Thyroid gland (tissue), 4 donors: ENCODE data around the gene ZNF346. TPM values are rescaled to one million over a fixed set of nuclear protein-coding genes. Genes with fewer than 3 reads are reported as not detected.

Source experiments
- DNase-seq, 2 donors: peaks; one replicate each; pipeline ENCODE4 v3.0.0-alpha.2; 2019
- H3K27ac ChIP-seq, 3 donors: fragments of 200-600 bp; sonication (generic); 1 replicate in 2 of 3; 2 replicates in 1 of 3; pipeline ENCODE4 v1.5.1; 2016 to 2019; ENCODE audit warnings: mild to moderate bottlenecking in 1 of 3, moderate library complexity in 1 of 3
- H3K27me3 ChIP-seq: fragments of 200-600 bp; sonication (generic); one replicate; pipeline ENCODE4 v1.5.1; 2019
- H3K36me3 ChIP-seq, 2 donors: fragments of 200-600 bp; sonication (generic); one replicate each; pipeline ENCODE4 v1.5.1; 2016 to 2019
- H3K4me1 ChIP-seq, 2 donors: fragments of 200-600 bp; sonication (generic); one replicate each; pipeline ENCODE4 v1.5.1; 2017 to 2019
- H3K4me3 ChIP-seq, 3 donors: fragments of 200-600 bp; sonication (generic); replicated peaks in 1 of 3; 1 replicate in 2 of 3; 2 replicates in 1 of 3; pipeline ENCODE4 v1.5.1; 2016; ENCODE audit warnings: mild to moderate bottlenecking in 1 of 3
- H3K9me3 ChIP-seq: fragments of 200-600 bp; sonication (generic); one replicate; pipeline ENCODE4 v1.5.1; 2017
- POLR2A ChIP-seq, 2 donors: fragments of 450-650 bp; IDR thresholded peaks; one replicate each; pipeline ENCODE4 v1.6.1; 2017; ENCODE audit warnings: antibody characterized with exemption in 2 of 2, mild to moderate bottlenecking in 2 of 2, moderate library complexity in 1 of 2
- WGBS, 2 donors: methylation state at CpG; one replicate each; pipeline ENCODE4 v1.1.5; 2017; 5-methylcytosine and 5-hydroxymethylcytosine counted together
- intact Hi-C: fragments of 100-400 bp; cut with DNase I; formaldehyde crosslinking; loops from one replicate; pipeline ENCODE4 v1.15.1; 2023
- total RNA-seq, 4 donors: library from RNA; depleted of rRNA; stranded (reverse); fragments of >200 nt; gene quantifications; one replicate each; pipeline ENCODE4 v1.2.3, GENCODE V29; 2016
- TF ChIP-seq, protein P1 (sequence below), 6 experiments: fragments of 200-600 bp in 3 of 6; fragments of 450-650 bp in 3 of 6; sonication (generic) in 3 of 6; IDR thresholded peaks; one replicate each; pipeline ENCODE4 v1.5.1; 2016 to 2019; ENCODE audit warnings: antibody characterized with exemption in 6 of 6, mild to moderate bottlenecking in 2 of 6, inconsistent platforms in 1 of 6, moderate library complexity in 1 of 6

ZNF346 gene
- total RNA-seq, 4 donors from 2014 or later: 23.6 to 34.8 (median 26.2) TPM

DNA sequence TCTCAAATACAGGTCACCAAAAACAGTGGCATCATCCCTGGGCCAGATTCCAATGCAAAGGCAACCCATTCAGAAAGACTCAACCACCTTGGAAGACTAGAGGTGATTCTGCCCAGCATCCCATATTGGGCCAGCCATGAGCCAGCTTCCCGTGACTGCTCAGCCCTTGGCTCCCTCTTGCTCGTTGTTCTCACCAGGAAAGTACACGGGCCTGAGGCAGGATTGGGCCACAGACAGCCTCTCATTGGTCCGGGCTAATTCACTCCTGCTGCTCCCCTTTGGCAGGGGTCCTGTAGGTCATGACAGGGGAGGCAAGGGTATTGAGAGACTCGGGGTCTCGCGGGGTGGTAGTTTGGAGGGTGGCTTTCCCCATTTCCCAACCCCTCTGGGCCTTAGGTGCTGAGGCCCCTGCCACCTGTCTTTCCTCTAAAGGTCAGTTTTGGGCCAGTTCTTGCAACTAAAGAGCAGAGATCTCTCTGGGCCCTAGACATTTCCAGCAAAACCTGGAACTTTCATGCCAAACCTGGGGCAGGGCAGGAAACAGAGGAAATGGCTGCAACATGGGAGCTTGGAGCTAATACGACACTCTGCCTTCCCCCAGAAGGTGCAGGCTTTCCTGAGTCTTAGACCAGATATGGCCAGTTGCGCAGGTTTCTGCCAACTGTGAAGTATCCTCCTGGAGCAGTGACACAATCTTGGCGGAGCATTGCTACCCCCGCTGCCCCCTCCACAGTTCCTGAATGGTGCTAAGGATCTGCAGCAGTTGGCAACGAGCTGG is 42.2 kb downstream of the ZNF346 start:
- H3K9me3 ChIP-seq: no peaks in the 10 kb centered on the region
- no peaks in the 10 kb centered on the region for H3K27me3 ChIP-seq
- H3K27ac ChIP-seq: no peak overlapping the region
- intact Hi-C loops: no loop called here
- no peak for TF ChIP-seq POLR2A (IDR thresholded peaks at IDR 0.05)
- TF ChIP-seq, protein P1, sequence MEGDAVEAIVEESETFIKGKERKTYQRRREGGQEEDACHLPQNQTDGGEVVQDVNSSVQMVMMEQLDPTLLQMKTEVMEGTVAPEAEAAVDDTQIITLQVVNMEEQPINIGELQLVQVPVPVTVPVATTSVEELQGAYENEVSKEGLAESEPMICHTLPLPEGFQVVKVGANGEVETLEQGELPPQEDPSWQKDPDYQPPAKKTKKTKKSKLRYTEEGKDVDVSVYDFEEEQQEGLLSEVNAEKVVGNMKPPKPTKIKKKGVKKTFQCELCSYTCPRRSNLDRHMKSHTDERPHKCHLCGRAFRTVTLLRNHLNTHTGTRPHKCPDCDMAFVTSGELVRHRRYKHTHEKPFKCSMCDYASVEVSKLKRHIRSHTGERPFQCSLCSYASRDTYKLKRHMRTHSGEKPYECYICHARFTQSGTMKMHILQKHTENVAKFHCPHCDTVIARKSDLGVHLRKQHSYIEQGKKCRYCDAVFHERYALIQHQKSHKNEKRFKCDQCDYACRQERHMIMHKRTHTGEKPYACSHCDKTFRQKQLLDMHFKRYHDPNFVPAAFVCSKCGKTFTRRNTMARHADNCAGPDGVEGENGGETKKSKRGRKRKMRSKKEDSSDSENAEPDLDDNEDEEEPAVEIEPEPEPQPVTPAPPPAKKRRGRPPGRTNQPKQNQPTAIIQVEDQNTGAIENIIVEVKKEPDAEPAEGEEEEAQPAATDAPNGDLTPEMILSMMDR (IDR thresholded peaks at IDR 0.05): no peak
- H3K36me3 ChIP-seq: peaks cover 12 to 13% of the 10 kb centered on the region in 2 donors
- H3K4me1 ChIP-seq: no peaks in the 10 kb centered on the region
- 75 to 94% methylated on average over 8 to 11 of the region's 12 CpGs for WGBS, 2 donors
- no peak overlapping the region for H3K4me3 ChIP-seq
- DNase-seq: no peak

DNA sequence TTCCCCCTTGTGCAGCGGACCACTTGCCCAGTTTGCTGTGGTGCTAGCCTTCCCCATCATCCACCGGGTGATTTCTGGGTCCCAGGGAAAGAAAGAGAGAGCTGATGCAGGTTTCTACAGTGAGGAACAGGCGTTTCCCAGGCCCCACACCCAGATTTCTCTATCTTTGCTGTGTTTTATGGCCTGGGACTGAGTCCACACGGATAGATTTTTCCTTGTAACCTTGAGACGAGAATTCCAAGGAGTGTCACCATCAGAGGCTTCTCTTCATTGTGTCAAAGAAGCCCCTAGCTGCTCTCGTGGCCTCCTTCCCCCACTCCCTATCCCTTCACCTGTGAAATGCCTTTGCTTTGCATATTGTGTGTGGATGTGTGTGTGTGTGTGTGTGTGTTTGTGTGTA is 43.0 kb downstream of the ZNF346 start:
- TF ChIP-seq, protein P1 (IDR thresholded peaks at IDR 0.05): no peak
- no peak for TF ChIP-seq POLR2A (IDR thresholded peaks at IDR 0.05)
- Histone ChIP-seq H3K36me3 (peaks cover 12 to 13% of the 10 kb centered on the region in 2 donors), H3K4me1 (no peaks in the 10 kb centered on the region), H3K9me3 (no peaks in the 10 kb centered on the region), H3K27me3 (no peaks in the 10 kb centered on the region), H3K27ac (no peak overlapping the region), H3K4me3 (no peak overlapping the region)
- intact Hi-C loops: no loop called here
- DNase-seq: no peak
- 85% methylated on average over 6 of the region's 6 CpGs for WGBS, 2 donors

DNA sequence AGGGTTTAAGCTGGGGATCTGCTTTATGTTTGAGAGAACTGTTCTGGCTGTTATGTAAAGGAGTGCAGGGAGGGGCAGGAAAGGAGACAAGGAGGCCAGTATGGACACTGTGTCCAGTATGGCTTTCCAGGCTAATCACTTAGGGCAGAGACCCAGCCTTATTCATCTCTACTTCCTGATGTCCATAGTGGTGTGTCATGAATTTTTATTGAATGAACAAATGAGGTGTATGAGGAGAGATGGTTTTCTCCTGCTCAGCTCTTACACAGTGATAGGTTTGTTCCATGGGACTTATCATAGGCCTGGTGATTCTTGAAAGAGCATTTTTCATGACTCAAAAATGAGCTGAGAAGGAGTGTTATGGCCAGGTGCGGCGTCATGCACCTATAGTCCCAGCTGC is 43.7 kb downstream of the ZNF346 start:
- Histone ChIP-seq H3K9me3 (no peaks in the 10 kb centered on the region), H3K36me3 (peaks cover 12 to 13% of the 10 kb centered on the region in 2 donors), H3K27ac (no peak overlapping the region), H3K27me3 (no peaks in the 10 kb centered on the region), H3K4me3 (no peak overlapping the region), H3K4me1 (no peaks in the 10 kb centered on the region)
- TF ChIP-seq, protein P1 (IDR thresholded peaks at IDR 0.05): no peak
- TF ChIP-seq POLR2A (IDR thresholded peaks at IDR 0.05): no peak
- WGBS, 2 donors: 96 to 98% methylated on average over 2 of the region's 2 CpGs
- intact Hi-C loops: no loop called here
- DNase-seq: no peak

DNA sequence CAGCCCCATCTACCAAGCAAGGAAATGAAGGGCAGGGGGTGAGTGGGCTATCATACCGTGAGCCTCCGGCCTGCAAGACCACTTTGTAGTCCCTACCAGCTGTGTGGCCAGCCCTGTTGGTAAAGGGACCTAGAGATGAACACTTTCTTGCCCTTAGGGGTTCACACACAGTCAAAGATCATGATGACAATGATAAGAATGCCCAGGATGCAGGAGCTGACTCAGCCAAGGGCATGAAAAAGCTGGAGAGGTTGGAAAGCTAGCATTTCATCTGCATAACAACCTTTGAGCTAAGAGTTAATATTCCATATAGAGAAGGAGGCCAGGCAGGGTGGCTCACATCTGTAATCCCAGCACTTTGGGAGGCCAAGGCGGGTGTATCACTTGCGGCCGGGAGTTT is 45.0 kb downstream of the ZNF346 start:
- H3K36me3 ChIP-seq: peaks cover 9 to 12% of the 10 kb centered on the region in 2 donors
- TF ChIP-seq, protein P1 (IDR thresholded peaks at IDR 0.05): no peak
- no peak for TF ChIP-seq POLR2A (IDR thresholded peaks at IDR 0.05)
- H3K9me3 ChIP-seq: no peaks in the 10 kb centered on the region
- no peaks in the 10 kb centered on the region for H3K27me3 ChIP-seq
- no peak for DNase-seq
- H3K4me3 ChIP-seq: no peak overlapping the region
- H3K27ac ChIP-seq: no peak overlapping the region
- H3K4me1 ChIP-seq: peaks cover 0 to 2% of the 10 kb centered on the region in 2 donors
- intact Hi-C loops: no loop called here
- 92 to 93% methylated on average over 5 of the region's 5 CpGs for WGBS, 2 donors

DNA sequence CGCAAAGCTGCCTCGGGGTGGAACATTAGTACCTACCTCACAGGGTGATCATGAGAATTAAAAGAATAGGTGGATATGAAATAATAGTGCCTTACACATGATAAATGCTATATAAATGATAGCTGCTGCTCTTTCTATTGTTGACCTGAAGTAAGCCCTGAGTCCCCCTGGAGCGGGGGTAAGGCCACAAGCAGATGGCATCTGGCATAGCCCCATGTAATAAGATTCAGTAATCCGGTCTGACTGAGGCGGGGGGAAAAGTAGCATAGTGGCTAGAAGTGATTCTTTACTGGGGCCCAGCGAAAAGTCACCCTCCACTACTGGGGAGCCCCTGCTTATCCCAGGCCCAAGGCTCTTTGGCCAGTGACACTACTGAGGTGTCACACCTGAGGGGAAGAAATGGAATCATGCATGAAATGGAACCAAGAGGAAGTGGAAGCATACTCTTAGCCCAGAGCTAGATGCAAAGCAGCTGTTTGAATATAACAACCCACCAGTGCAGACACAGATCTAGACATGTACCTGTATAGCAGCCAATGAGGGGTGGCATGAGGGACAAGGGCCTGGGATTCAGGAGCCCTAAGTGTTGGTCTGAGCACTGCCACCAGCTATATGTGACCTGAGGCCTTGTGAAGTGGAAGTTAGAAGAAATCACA is 48.2 kb downstream of the ZNF346 start:
- WGBS, 2 donors: 96 to 97% methylated on average over 6 of the region's 6 CpGs
- Histone ChIP-seq H3K4me3 (no peak overlapping the region), H3K4me1 (peaks cover 0 to 2% of the 10 kb centered on the region in 2 donors), H3K36me3 (no peaks in the 10 kb centered on the region), H3K9me3 (no peaks in the 10 kb centered on the region), H3K27me3 (no peaks in the 10 kb centered on the region), H3K27ac (no peak overlapping the region)
- DNase-seq: no peak
- intact Hi-C loops: no loop called here
- no peak for TF ChIP-seq POLR2A (IDR thresholded peaks at IDR 0.05)
- TF ChIP-seq, protein P1 (IDR thresholded peaks at IDR 0.05): no peak
